GM18517 (cell line): Measurements from ENCODE around the gene CPTP.
A peak's percentile ranks its signal among the peaks of the same experiment; 100 is the strongest.
"Not testable (repeated sequence)": the region's sequence is repeated elsewhere in the genome, so short reads cannot be mapped to it uniquely, and the experiment has no call there.

Experiments used
- ATAC-seq: cut with Tn5 transposase; IDR thresholded peaks from one replicate; pipeline ENCODE4 v1.9.1; 2021; ENCODE audit warnings: mild to moderate bottlenecking, moderate library complexity; ENCODE audit not compliant: unreplicated experiment

Gene CPTP

DNA sequence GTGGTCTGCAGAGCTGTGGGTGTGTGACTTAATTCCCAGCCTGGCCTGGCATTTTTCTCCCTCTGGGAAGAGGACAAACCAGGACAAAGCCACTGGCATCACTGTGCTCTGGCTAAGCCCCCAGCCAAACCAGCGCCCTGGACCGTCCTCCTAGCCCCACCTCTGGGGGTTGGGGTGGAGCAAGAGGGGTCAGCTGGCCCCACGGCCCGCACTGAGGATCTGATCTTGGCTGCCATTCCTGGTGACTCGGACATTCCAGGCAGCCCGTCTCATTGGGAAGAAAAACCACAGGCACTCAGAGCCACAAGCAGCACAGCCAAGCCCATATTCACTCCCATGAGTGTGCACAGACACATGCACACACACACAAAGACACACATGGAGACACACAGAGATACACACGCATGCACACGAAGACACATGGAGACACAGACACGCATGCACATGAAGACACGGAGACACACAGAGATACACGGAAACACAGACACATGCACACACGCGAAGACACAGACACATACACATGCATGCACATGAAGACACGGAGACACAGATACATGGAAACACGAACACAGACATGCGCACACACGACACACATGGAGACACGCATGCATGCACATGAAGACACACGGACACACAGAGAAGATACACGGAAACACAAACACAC, 36.0 kb downstream of the CPTP start:
- no peak for ATAC-seq

DNA sequence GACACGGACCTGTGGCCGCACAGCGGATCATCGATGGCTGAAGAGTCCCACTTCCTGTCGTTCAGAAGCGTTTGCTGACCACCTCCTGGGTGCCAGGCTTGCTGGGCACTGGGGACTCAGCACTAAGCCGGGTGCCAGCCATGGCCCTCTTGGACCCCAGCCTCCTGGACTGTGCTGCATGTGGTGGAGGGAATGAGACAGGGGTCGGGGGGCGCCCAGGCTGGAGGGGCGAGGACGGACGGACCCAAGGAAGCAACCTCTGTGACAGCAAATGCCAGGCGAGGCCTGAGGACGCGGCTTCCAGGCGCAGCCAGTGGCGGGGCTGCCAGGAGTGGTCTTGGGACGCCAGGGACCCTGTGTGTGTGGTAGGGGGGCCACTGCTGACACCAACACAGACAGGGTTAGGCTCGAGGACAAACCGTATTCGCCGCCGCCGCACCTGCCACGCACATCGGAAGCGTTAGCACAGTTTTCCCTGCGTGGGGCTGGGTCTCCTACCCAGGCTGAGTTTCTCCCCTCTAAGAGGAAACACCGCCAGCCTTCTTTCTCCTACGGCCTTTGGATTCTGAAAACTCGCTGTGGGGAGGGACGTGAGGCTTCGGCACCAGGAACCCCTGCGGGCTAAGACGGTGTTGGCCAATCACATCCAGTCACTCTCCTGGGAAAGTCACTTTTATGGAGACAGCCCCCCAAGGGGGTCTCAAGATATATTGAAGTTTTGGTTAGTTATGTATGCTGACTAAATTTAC, 36.8 kb downstream of the CPTP start:
- ATAC-seq, result no peak

DNA sequence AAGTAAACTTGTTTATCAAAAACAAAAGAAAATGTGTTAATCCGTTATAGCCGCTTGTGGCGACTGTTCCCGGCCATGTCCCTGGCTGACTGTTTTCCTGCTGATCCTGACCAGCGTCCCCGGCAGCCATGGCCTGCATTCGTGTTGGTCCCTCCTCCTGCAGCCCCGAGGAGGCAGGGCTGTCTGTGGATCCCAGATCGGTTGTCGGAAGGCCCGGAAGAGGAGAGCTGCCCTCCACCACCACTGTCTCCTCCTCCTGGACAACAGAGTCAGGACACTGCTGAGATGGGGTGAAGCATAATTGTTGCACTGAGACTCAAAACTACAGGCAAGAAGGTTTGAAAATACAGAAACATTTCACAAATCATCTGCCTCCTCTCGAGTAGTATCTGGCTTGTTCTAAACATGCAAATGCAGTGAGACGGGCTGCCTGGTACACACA, 37.4 kb downstream of the CPTP start:
- no peak for ATAC-seq

DNA sequence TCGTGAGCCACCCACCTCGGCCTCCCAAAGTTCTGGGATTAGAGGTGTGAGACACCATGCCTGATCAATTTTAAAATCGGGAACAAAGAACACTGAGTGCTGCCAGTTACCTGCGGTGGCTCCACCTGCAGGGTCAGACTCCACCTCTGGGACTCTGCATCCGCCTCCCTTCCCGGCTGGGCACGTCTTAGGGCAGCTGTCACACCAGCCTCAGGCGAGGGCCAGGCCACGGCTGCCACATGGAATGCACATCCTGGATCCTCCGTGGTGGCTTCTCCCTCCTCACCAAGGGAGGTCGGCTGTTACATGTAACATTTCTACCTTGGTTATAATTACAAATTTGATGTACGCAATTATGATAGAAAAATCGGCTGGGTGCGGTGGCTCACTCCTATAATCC, 39.7 kb downstream of the CPTP start:
- ATAC-seq, result no peak

DNA sequence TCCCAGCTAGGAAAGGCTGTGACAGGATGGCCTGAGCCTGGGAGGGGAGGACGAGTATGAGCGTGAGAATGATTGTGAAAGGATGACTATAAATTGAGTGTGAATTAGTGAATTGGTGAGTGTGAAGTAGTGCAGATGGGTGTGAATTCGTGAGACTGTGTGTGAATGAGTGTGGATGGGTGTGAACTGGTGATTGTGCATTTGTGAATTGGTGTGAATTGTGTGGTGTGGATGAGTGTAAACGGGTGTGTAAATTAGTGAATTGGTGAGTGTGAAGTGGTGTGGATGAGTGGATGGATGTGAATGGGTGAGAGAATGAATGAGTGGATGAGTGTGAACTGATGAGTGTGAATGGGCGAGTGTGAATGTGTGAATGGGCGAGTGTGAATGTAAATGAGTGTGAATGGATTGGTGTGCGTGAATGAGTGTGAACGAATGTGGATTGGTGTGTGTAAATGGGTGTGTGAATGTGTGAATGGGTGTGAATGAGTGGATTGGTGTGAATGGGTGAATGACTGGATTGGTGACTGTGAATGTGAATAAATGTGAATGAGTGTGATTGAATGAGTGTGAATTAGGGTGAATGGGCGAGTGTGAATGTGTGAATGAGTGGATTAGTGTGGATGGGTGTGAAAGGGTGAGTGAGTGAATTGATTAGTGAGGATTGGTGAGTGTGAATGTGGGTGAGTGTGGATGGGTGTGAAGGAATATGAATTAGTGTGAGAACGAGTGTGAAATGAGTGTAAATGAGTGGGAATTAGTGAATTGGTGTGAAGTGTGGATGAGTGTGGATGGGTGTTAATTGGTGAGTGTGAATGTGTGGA, 41.5 kb downstream of the CPTP start:
- ATAC-seq, result no peak

DNA sequence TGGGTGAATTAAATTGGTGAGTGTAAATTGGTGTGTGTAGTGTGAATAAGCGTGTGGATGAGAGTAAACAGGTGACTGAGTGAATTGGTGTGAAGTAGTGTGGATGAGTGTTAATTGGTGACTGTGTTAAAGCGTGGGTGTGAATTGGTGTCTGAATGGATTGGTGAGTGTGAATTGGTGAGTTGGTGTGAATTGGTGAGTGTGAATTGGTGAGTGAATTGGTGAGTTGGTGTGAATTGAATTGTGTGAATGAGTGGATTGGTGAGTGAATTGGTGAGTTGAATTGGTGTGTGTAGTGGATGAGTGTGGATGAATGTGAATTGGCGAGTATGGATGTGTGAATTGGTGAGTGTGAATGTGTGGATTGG, 42.1 kb downstream of the CPTP start:
- no peak for ATAC-seq

DNA sequence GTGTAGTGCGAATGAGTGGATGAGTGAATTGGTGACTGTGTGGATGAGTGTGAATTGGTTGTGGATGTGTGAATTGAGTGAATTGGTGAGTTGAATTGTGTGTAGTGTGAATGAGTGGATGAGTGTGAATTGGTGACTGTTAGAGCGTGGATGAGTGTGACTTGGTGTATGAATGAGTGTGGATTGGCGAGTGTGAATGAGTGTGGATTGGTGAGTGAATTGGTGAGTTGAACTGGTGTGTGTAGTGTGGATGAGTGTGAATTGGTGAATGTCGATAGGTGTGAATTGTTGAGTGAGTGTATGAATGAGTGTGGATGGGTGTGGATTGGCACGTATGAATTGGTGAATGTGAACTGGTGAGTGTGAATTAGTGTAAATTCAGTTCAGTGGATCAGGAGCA, 42.7 kb downstream of the CPTP start:
- ATAC-seq, result no peak

DNA sequence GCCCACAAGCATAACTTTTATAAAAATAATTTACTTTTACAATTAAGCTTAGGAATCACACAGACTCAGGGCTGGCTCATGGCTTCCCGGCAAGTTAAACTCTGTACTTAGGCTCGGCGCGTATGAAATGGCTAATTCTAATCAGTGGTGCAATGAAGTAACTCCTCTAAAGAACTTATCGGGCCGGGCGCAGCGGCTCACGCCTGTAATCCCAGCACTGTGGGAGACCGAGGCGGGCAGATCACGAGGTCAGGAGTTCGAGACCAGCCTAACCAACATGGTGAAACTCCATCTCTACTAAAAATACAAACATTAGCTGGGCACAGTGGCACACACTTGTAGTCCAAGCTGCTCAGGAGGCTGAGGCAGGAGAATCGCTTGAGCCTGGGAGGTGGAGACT, 45.5 kb downstream of the CPTP start:
- ATAC-seq, result not testable (repeated sequence)

DNA sequence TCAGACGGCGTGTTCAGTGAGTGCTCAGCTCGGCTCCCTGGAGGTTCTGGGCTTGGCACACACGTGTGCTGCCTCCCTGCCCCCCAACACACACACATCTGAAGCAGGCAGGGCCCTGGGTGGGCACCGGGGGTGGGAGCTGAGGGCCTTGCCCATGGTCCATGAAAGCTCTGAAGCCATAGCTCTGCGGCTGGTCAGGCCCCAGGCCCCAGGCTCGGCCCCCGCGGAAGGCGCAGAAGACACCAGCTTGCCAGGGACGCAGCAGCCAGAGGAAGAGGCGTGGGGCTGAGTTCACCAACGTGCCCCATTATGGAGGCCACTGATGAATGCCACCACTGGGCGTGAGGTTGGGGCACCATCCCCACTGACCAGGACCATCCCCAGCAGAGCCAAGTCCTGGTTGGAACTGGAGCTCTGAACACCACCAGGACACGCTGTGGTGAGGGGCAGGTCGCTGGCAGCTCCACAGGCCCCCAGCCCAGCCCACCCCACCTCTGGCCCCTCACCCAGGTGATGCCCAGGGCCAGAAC, 46.2 kb downstream of the CPTP start:
- ATAC-seq, result no peak

DNA sequence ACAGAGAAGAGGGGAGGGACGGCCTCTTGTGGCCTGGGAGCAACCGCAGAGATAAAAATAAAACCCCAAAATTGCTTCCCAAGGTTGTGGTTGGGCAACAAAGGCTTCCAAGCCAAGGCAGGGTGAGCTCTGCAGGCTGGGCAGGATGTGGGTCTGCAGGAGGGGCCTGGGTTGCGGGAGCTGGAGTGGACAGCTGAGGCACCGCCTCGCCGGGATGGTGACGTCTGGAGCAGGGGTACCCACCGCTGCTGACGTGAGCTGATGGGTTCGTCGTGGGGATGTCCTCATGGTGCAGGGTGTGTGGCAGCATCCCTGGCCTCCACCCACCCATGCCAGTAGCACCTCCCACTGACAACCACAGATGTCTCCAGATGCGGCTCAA, 46.8 kb downstream of the CPTP start:
- no peak for ATAC-seq

DNA sequence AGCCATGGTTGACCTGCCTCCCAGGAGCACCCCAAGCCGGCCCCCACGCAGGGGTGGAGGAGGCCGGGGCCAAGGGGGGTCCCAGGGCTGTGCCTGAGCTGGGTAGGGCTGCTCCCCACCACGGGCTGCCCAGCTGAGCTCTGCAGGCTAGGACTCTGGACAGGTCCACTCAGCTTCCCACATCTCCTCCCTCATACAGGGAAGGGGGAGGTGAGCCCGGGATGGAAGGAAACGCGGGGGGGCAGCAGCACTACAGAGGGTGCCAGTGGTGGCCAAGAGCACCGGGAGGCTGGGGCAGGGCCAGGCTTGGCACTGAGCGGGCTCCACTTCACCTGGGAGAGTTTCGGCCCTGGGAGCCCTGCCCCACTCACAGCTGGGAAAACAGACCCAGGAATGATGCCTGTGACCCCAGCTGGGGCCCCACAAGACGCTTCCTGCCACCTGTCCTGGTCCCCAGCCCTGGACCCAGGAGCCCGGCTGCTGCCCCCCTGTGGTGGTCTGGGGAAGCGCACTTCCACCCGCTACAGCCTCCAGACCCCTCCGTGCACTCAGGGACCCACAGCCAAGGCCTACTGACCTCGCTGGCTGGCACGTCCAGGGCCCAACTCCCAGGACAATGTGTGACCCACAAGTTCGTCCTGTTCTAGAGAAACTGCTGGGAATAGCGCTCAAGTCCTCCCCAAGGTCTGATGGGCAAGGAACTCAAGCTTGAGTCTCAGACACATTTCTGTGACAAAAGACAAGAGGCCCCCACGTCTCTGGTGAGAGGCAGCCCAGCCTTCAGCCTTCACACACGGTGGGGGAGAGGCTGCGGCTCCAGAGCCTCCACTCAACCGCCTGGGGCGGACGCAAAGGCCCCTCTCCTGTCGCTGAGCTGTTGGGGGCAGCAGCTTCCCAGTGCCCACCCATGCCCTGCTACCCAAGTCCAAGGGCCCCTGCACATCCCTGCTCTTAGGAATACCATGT, 47.4 kb downstream of the CPTP start:
- no peak for ATAC-seq

DNA sequence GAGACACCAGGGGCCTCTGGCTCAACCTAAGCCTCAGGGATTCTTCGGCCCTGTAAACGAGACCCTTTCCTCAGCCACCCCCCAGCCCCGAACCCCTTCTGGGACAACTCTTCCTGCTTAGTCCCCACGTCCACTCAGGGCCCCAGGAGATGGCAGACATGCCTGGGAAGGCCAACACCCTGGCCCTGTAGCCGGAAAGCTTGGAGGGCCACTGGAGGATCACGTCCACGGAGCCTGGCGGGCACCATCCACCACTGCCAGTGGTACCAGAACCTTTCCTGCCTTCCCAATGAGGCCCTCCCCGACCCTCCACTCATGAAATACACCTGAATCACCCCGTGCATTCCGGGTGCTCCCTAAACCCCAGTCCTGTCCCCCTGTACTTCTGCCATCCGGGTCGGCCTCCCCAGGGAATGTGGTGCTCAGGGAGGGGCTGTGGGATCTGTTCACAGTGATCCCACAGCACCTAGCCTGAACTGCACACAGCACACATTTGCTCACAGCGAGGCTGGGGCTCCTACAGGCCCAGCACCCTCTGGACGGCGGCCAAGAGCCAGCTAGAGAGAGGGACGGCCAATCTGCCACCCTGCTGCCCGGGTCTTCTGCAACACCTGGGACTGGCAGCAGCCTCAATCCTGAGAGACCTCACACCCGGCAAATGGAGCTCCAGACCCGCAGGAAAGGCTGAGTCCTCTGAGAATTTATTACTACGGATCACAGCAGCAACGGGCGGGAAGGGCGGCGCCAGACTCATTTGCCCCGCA, 48.6 kb downstream of the CPTP start:
- no peak for ATAC-seq

DNA sequence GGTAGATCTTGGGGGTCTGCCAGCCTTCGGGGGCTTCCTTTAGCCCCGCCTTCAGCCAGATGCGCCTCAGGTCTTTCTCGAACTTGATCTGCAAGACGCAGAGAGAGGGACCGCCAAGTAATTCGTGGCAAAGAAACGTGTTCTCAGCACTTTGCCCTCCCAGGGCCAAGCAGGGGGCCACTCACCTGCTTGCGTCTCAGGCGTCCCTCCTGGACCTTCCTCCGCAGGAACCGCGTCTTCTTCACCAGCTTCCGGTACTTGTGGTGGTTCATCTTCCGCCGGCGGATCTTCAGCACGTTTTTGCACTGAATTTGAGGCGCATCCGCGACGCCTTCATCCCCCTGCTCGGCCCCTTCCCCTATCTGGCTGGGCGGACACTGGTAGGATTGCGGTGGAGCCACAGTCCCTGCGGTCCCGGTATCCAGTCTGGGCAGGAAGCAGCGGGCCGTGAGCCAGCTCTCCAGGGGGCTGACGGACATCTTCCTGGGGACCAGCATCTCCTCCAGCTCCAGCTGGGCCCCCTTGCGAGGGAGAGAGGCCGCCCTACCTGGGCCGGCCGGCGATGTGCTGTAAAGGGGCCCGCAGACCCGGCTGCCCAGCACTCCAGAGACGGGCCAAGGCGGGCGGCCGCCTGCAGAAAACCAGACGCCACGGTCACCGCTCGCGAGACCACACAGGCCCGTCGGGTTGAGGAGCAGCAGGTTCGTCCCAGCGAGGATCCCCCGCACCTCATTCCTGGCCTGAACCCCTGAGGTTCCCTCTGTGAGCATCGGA, 49.4 kb downstream of the CPTP start:
- no peak for ATAC-seq

DNA sequence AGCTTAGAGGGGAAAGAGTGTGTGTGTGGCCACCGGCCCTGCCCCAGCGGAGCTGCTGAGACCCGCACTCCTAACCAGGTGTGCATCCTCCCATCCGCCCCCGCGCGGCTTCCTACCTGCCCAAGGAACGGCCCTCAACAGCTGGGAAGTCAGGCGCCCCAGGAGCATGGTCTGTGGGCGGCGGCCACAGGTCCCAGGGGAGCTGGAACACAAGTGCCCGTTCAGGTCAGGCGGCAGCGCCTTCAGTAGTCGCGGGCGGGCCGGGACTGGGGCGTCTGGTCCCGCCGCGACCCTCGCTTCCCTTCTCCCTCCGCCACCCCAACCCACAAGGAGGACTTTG, 50.0 kb downstream of the CPTP start:
- ATAC-seq, result no peak

DNA sequence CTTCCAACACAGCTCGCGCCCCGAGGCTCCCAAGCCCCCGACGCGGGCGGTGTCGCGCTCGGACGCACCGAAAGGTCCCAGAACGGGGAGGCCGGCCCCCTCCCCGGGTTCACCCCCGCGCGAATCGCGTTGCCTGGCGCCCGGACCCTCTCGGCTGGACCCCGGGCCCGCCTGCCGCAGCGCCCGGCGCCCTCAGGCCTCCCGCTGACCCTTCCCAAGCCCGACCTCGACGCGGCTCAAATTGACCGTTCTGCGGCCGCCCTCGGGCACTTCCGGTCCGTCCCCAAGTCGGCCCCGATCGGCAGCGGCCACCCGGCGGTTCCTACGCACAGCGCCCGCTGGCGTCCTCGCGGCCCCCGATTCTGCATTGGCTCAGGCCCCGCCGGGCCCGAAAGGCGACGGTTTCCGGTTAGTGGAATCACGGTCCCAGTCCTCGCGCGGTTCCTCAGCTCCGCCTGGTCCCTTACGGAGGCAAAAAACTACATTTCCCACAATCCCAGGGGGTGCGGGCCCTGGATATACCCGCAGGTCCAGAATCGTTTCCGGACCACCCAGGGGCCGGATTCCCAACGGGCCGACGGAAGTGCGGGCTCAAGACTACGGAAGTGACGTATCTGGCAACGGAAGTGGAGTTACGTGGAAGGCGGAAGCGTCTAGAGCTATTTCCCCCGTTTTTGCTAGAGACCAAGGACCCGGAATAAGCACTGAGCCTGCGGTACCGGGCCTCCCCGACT, 50.5 kb downstream of the CPTP start, which contains the start of gene AURKAIP1:
Gene AURKAIP1 (minus strand): TSS at position 279 of the 734 bp plus-strand sequence. CDS start 451 bp downstream, outside the sequence.
- peak; percentile 93 for ATAC-seq

DNA sequence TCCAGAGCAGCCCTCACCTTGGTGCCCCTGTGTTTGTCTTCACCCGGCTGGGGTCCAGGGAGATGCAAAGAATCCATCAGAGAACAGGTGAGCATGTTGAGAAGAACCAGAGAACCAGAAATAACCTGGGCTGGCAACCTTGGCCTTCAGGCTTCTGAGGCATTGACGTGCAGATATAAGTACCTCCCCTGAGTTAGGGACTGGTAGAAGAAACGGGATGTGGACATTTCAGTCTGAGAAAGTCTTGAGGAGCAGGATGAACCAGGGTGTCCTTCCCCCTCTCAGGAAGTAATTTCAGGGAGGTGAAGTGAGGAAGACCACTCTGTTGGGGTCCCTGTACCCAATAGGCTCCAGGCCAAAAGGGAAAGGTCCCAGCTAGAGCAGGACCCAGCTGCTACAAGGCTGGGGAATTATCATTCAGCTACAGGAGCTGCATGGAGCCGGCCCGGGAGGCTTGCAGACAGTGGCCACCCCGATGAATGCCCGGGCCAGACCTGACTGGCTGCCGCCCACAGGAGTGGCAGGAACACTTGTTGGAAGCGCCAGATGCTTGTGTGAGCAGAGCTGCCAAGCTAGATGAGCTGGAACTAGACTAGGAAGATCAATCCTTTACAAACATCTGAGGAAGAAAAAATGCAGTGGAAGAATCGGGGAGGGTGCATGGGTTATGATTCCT, 52.1 kb downstream of the CPTP start:
- ATAC-seq, result no peak

DNA sequence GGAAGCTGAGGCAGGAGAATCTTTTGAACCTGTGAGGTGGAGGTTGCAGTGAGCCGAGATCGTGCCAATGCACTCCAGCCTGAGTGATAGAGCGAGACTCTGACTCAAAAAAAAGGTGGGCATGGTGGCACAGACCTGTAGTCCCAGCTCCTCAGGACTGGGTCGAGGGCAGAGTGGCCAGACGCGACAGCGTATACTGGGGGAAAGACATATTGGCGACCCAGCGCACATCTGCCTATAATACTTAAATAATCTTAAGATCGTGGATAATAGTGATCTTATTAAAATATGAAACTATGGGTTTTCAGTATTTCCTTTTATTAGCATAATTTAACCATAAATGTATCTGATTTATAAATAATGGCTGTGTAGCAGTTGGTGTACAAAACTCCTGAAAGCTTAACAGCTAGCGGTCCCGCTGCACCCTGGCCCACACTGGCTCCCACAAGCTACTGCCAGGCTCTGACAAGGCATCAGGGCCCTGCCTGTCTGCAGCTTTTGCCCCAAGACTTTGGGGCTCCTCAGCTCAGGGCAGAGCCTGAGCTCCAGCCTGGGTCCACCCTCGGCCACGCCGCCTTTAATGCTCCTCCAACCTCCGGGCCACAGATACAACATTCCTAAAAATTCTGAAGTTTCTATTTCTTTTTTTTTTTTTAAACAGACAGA, 53.1 kb downstream of the CPTP start:
- ATAC-seq, result no peak
